GM10847 (cell line): ENCODE measurements around the gene ANTXR2.

Experiments used
- POLR2A ChIP-seq: IDR thresholded peaks from 2 replicates; pipeline ENCODE4 v1.6.1; 2011; ENCODE audit not compliant: insufficient read length; ENCODE audit errors: extremely low read depth

Gene ANTXR2

DNA sequence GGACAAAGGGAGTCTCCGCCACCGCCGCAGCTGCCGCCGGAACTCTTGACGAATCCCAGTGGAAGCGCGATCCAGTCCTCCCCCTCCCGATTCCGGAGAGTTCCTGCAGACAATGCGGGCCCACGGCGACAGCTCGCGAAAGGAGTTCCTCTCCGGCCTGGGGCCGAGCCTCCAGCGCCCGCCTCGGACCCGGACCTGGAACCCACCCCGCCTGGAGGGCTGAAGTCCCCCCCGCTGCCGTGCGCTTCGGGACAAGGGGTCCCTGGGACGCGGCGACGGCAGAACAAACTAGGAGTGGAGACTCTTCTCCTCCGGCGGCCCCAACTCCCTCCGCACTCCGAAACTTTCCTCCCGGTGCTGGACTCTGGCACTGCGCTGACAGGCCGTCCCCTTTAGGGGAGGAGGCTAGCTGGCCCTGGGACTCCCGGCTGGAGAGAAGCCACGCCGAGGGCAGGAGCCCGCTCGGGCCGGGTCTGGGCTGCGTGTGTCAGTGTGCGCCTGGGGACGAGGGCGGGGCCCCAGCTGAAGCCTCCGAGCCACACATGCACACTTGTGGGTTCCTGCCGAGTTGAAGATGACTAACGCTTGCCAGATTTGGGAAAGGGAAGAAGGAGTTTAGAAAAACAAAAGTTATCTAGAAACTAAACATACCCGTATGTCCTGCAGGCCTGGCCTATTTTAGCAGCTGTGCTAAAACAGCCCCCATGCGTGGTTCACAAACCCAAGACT is at the start of gene ANTXR2:
TSS of gene ANTXR2 (minus strand) at position 486 of the 729 bp plus-strand sequence. CDS start 669 bp downstream, outside the sequence.
- TF ChIP-seq POLR2A: peak; percentile 46

DNA sequence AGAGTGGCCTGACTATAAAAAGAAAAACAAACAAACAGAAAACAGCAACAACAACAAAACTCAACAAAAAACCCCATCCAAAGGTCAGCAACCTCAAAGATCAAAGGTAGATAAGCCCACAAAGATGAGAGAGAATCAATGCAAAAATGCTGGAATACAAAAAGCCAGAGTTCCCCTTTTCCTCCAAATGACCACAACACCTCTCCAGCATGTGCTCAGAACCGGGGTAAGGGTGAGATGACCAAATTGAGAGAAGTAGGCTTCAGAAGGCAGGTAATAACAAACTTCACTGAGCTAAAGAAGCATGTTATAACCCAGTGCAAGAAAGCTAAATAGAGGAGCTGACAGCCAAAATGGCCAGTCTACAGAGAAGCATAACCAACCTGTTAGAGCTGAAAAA is 43.5 kb upstream of the ANTXR2 start:
- TF ChIP-seq POLR2A: no peak

DNA sequence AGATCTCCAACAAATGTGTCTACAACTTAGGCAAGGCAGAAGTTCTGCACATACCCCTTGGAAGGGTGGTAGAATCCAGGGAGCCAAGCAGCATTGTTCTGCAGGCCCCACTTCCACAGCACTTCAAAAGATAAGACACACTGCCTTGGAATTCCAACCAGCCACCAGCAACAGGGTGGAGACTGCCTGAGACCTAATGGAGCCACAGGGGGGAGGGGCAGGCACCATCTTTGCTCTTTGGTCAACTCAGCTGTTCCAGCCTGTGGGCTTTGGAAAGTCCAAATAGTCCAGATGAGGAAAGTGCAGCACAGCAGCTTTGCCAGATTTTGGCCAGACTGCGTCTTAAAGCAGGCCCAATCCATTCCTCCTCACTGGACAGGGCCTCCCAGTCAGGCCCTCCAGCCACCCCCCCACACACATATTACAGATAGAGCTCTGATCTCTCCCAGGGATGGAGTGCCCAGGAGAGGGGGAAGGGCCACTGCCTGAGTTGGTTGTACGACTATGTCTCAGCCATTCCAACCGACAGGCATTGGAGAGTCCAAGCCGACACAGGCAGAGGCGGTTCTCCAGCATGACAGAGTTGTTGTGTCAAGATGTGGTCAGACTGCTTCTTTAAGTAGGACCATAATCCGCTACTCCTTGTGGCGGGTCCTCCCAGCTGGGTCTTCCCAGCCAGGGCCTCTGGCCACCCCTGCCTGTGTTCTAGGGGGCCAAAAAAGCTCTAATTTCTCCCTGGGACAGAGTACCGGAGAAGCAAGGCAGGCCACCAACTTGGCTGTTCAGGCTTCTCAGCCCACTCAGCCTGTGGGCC is 42.5 kb upstream of the ANTXR2 start:
- no peak for TF ChIP-seq POLR2A

DNA sequence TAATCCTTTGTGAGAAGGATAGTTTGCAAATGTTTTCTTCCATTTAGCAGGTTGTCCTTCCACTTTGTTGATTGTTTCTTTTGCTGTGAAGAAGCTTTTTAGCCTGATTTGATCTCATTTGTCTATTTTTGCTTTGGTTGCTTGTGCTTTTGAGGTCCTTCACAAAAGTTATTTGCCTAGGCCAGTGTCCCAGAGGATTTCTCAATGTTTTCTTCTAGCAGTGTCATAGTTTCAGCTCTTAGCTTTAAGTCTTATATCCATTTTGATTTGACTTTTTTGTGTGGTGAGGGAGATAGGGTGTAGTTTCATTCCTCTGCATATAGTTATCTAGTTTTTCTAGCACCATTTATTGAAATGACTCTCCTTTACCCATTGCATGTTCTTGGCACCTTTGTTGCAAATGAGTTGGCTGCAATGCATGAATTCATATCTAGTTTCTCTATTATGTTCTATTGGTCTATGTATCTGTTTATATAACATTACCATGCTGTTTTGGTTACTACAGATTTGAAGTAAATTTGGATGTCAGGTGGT is 41.8 kb upstream of the ANTXR2 start:
- no peak for TF ChIP-seq POLR2A

DNA sequence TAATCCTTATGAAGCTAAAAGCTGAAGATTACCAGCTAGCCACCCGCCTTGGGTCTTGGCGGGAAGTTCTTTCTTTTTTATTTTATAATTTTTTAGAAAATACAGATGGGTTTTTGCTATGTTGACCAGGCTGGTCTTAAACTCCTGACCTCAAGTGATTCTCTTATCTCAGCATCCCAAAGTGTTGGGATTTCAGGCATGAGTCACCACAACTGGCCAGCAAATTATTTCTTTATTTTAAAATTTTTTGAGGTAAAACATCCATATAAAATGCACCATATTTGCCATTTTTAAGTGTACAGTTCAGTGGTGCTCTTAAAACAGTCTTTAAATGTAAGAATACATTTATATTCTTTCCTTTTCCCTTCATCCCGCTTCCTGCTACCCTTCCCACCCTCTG is 40.6 kb upstream of the ANTXR2 start:
- no peak for TF ChIP-seq POLR2A

DNA sequence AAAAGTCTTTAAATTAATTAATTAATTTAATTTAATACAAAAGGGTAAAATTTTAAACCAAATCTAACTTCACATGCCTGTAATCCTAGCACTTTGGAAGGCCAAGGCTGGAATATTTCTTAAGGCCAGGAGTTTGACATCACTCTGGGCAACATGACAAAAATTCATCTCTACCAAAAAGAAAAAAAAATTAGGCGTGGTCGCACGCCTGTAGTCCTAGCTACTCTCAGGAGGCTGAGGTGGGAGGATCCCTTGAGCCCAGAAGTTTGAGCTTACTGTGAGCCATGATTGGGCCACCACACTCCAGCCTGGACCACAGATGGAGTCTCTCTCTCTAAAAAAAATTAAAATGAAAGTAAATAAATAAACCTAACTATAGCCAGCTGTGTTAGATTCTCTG is 39.2 kb upstream of the ANTXR2 start:
- TF ChIP-seq POLR2A: no peak

DNA sequence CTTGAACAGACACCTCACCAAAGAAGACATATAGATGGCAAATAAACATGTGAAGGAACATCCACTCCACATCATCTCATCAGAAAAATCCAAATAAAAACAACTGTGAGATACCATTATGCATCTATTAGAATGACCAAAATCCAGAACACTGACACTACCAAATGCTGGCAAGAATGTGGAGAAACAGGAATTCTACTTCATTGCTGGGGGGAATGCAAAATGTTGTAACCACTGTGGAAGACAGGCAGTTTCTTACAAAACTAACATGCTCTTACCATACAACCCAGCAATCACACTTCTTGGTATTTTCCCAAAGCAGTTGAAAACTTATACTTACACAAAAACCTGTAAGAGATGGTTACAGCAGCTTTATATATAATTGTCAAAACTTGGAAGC is 38.2 kb upstream of the ANTXR2 start:
- no peak for TF ChIP-seq POLR2A

DNA sequence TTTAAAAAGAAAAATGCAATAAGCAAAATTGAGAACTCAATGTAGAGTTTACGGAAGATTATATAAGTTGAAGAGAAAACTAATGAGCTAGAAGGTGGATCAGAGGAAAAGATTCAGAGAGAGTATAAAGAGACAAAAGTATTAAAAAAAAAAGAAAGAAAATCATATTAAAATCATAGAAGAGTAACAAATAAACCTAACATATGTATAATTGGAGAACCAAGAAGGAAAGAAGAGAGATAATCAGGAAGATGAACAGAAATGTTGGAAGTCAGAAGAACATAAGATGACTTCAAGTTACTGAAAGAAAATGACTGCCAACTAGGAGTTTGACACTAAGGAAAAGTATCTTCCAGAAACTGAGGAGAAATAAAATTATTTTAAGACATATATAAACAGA is 34.3 kb upstream of the ANTXR2 start:
- no peak for TF ChIP-seq POLR2A

DNA sequence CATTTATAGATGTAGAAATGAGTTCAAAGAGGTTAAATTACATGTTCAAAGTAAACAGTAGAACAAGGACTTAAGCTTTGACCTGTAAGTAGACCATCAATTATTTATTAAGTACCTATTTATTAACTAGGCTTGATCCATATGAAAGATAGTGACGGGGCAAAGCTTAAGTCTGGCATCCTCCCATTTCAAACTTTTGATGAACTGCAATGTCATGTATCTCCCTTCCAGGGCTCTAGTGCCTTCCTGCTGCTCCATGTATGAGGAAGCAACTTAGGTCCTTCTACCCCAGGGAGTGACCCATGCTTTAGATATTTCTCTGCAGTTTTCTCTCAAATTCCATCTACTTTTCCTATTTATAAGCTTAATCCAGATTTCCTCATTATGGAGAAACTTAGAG is 31.9 kb upstream of the ANTXR2 start:
- TF ChIP-seq POLR2A: no peak

DNA sequence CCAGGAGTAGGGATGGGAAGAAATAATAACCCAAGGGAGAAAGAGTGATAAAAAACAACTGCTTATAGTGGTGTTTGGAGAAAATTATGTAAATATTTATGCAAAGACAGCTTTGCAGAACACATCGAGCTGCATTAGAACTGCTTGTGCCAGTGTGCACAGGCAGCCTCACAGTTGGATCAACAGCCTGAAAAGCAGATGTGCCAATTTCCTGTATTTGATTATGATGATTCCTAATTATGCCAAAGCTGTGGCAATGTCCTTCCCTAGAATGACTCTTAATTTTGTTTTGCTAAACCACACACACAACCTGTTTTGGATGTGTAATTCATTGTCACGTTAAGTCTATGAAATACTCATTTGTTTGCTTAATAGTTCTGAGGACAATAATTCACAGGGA is 30.6 kb upstream of the ANTXR2 start:
- TF ChIP-seq POLR2A: no peak

DNA sequence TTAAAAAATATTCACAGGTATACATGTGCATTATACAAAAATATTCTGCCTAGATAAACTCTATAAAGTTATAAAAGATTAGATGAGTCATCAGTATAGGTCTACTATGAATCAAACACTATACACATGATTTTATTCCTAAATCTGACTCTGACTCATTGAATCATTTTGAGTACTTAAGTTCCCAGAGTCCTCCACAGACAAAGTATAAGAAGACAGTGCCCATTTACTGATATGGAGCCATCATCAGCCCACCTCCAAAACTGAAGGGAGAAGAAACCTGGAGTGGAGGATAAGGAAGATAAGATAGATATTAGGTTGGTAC is 28.7 kb upstream of the ANTXR2 start:
- no peak for TF ChIP-seq POLR2A

DNA sequence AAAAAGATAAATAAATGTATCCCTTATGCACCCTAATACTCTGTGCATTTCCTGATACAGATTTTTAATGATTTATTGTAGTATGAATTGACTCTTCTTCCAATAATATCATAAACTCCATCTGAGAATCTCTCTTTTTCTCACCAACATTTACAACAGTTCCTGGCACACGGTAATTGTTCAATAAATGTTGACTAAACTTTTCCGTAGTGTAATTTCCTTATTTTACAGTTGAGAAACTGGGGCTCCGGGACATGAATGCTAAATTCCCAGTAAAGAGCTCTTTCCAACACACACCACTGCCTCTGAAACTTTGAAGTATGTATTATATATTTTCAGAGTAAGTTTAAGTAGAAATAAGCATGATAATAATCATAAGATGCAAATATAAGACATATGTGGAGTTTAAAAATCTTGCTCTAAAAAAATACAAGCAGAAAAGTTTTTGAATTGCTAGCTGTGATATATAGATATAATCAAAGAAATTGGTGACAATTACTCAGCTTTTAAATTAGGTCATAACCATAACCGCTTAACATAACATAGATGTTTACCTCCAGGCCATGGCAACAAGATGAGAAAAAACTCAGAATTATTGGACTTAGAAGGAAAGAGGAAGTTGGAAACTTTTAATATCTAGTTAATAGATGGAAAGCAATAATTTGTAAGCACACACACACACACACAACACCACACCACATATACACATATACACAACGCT is 28.2 kb upstream of the ANTXR2 start:
- no peak for TF ChIP-seq POLR2A

DNA sequence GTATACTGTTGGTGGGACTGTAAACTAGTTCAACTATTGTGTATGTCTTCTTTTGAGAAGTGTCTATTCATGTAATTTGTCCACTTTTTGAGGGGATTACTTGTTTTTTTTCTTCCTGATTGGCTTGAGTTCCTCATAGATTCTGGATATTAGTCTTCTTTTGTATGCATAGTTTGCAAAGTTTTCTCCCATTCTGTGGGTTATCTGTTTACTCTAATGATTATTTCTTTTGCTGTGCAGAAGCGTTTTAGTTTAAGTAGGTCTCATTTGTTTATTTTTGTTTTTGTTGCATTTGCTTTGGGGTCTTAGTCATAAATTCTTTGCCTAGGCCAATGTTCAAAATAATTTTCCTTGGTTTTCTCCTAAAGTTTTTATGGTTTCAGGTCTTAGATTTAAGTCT is 26.6 kb upstream of the ANTXR2 start:
- TF ChIP-seq POLR2A: no peak

DNA sequence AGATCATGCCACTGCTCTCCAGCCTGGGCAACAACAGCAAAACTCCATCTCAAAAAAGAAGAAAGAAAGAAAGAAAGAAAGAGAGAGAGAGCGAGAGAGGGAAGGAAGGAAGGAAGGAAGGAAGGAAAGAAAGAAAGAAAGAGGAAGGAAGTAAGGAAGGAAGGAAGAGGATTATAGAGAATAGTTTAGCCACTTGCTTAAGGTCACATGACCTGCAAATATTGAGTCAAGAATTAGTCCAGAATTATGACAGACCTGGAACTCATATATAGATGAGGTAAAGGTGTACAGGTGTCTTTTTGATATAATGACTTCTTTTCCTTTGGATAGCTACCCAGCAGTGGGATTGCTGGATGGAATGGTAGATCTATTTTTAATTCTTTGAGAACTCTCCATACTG is 25.6 kb upstream of the ANTXR2 start:
- TF ChIP-seq POLR2A: no peak

DNA sequence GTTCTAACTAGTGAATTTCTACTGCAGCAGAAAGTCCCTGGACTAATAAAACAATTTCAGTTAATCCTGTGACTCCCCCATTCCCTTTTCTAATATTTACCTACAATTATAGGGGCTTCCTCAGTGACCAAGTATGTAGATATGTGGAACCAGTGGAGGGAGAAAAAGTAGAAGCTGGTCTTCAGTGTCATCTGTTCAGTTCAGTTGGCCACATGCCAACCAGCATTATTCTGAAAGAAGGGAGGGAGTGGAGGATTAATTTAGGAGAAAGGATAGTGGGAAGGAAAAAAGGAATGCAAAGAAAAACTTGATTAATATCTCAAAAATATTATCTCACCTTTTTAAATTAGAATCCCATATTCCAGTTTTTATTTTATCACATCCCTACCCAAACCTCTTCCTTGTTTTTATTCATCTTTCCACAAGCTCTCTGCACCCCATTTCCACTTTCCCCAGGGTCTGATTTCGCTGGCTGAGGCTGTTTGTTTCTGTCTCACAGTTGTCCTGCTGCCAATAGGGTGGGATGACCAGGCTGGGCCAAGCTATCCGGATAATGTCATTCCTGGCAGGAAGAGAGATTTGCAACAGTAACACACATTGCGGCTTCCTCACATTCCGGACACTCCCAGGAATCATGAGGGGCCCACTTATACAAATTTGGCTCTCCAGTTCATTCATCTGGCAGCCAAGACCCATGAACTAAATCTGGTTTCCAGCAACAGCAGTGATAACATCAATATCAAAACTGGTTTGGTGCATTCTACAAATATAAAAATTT is 24.6 kb upstream of the ANTXR2 start:
- no peak for TF ChIP-seq POLR2A
